Progenitor cell of endocrine pancreas (in vitro differentiated cells): ENCODE data around the gene NPY4R. TPM values are rescaled to one million over a fixed set of nuclear protein-coding genes. Genes with fewer than 3 reads are reported as not detected.
"Not testable (repeated sequence)": the region's sequence is repeated elsewhere in the genome, so short reads cannot be mapped to it uniquely, and the experiment has no call there.

ENCODE experiments used
- DNase-seq: peaks from one replicate; pipeline ENCODE4 v3.0.0; 2021; ENCODE audit warnings: low spot score; ENCODE audit not compliant: unreplicated experiment
- H3K27ac Mint-ChIP-seq: 2 replicates; pipeline ENCODE4 v1.8.0; 2021; ENCODE audit warnings: mild to moderate bottlenecking, moderate library complexity, mixed read lengths
- H3K27me3 Mint-ChIP-seq: 2 replicates; pipeline ENCODE4 v1.8.0; 2021; ENCODE audit warnings: mixed read lengths
- H3K36me3 Mint-ChIP-seq: 2 replicates; pipeline ENCODE4 v1.8.0; 2022; ENCODE audit warnings: mixed read lengths; ENCODE audit not compliant: insufficient read depth
- H3K4me1 Mint-ChIP-seq: 2 replicates; pipeline ENCODE4 v1.8.0; 2021; ENCODE audit warnings: low read depth, mixed read lengths
- H3K4me3 Mint-ChIP-seq: 2 replicates; pipeline ENCODE4 v1.8.0; 2021; ENCODE audit warnings: low read depth, mild to moderate bottlenecking, moderate library complexity, mixed read lengths
- H3K9me3 Mint-ChIP-seq: 2 replicates; pipeline ENCODE4 v1.8.0; 2021; ENCODE audit warnings: low read depth, mixed read lengths
- total RNA-seq: library from RNA; stranded (reverse); gene quantifications from 2 replicates; pipeline ENCODE4 v1.2.1, GENCODE V29; 2021

The NPY4R gene
- total RNA-seq, 1 donor from 2014 or later: 0.67 TPM

GRCh38 chr10:46412665-46413064 lies 53.1 kb downstream of the NPY4R start:
- not testable (repeated sequence) for H3K4me1 Mint-ChIP-seq, H3K36me3 Mint-ChIP-seq, H3K9me3 Mint-ChIP-seq, H3K27me3 Mint-ChIP-seq, DNase-seq, H3K27ac Mint-ChIP-seq, H3K4me3 Mint-ChIP-seq

GRCh38 chr10:46411123-46411522 lies 54.6 kb downstream of the NPY4R start:
- not testable (repeated sequence) for H3K4me1 Mint-ChIP-seq, H3K4me3 Mint-ChIP-seq, DNase-seq, H3K9me3 Mint-ChIP-seq, H3K27ac Mint-ChIP-seq, H3K27me3 Mint-ChIP-seq, H3K36me3 Mint-ChIP-seq

Other genes with a start within 250 kb of the NPY4R start
- not detected in 2 replicates for gene ANTXRL, start 179.0 kb downstream of the NPY4R start, total RNA-seq
- gene ANXA8L1, start 90.2 kb downstream of the NPY4R start, total RNA-seq: not detected in 2 replicates
- gene GPRIN2, start 90.7 kb upstream of the NPY4R start, total RNA-seq: 14.0 and 19.8 TPM in 2 replicates
- 1.8 and 2.8 TPM in 2 replicates for gene SYT15, start 113.2 kb upstream of the NPY4R start, total RNA-seq